SH-SY5Y (cell line): Measurements from ENCODE around the gene HLCS.

ENCODE experiments used
- GATA2 ChIP-seq: IDR thresholded peaks from 2 replicates; pipeline ENCODE4 v1.6.1; 2011; ENCODE audit warnings: mild to moderate bottlenecking, low read depth, low read length
- GATA3 ChIP-seq: IDR thresholded peaks from 2 replicates; pipeline ENCODE4 v1.6.1; 2011; ENCODE audit warnings: low read depth, mild to moderate bottlenecking, low read length, moderate library complexity

GRCh38 chr21:36863260-36863659 is 103.2 kb downstream of the HLCS start:
- TF ChIP-seq GATA2, result no peak
- TF ChIP-seq GATA3, result no peak
